Calu3 (cell line): Measurements from ENCODE around the gene AMMECR1. TPM values are rescaled to one million over a fixed set of nuclear protein-coding genes. Genes with fewer than 3 reads are reported as not detected.

ENCODE experiments used
- BruUV-seq: library from RNA; stranded (reverse); fragments of 400-500 nt; replicated peaks from 2 replicates; lab custom pipeline; 2021; lab: Mats Ljungman, UMichigan
- CTCF ChIA-PET: fragments of 300-600 bp; sonication (Branson Sonifier 250); formaldehyde crosslinking; loops from one replicate; lab custom pipeline; 2022; ENCODE audit warnings: antibody characterized with exemption; lab: Charles Lee
- DNase-seq: peaks from one replicate; pipeline ENCODE4 v3.0.0; 2022
- H3K27ac Mint-ChIP-seq: one replicate; pipeline ENCODE4 v1.8.0; 2022; ENCODE audit warnings: mixed read lengths; ENCODE audit not compliant: unreplicated experiment
- H3K27me3 Mint-ChIP-seq: one replicate; pipeline ENCODE4 v1.8.0; 2022; ENCODE audit warnings: mixed read lengths; ENCODE audit not compliant: unreplicated experiment
- H3K36me3 Mint-ChIP-seq: one replicate; pipeline ENCODE4 v1.8.0; 2022; ENCODE audit warnings: mild to moderate bottlenecking, moderate library complexity, mixed read lengths; ENCODE audit not compliant: insufficient read depth, unreplicated experiment
- H3K4me1 Mint-ChIP-seq: one replicate; pipeline ENCODE4 v1.8.0; 2022; ENCODE audit warnings: mild to moderate bottlenecking, low read depth, mixed read lengths; ENCODE audit not compliant: unreplicated experiment
- H3K4me3 Mint-ChIP-seq: one replicate; pipeline ENCODE4 v1.8.0; 2022; ENCODE audit warnings: mild to moderate bottlenecking, low read depth, moderate library complexity, mixed read lengths; ENCODE audit not compliant: unreplicated experiment
- H3K9me3 Mint-ChIP-seq: one replicate; pipeline ENCODE4 v1.8.0; 2022; ENCODE audit warnings: low read depth, mixed read lengths; ENCODE audit not compliant: unreplicated experiment
- CTCF ChIP-seq: fragments of 200-600 bp; IDR thresholded peaks from one replicate; pipeline ENCODE4 v1.8.0; 2022; ENCODE audit warnings: antibody characterized with exemption; ENCODE audit not compliant: unreplicated experiment
- intact Hi-C: fragments of 100-400 bp; cut with micrococcal nuclease; formaldehyde crosslinking; loops from one replicate; pipeline ENCODE4 v1.10.0; 2022; ENCODE audit not compliant: unreplicated experiment
- total RNA-seq: library from RNA; stranded (reverse); gene quantifications from 2 replicates; pipeline ENCODE4 v1.2.3, GENCODE V29; 2022

Gene AMMECR1
- total RNA-seq, 1 experiment from 2014 or later = 23.5 TPM

GRCh38 chrX:110219920-110220319 is 98.0 kb downstream of the AMMECR1 start:
- no peak for DNase-seq
- H3K27ac Mint-ChIP-seq = no peak overlapping the region
- intact Hi-C loops = loop anchor here (5.0 kb wide), 2 partner anchors 62 to 97 kb away; partner anchors contain the start of gene AMMECR1
- H3K4me3 Mint-ChIP-seq = no peak overlapping the region
- H3K4me1 Mint-ChIP-seq = peaks cover 22% of the 10 kb centered on the region
- no peaks in the 10 kb centered on the region for H3K27me3 Mint-ChIP-seq
- peaks cover 3% of the 10 kb centered on the region for H3K9me3 Mint-ChIP-seq
- CTCF ChIA-PET = interaction anchor here (1.0 kb wide), 1 partner anchor 121 kb away, joined by 3 read pairs; no protein-coding TSS in a partner anchor
- no peak for TF ChIP-seq CTCF
- BruUV-seq = no TSS peak
- H3K36me3 Mint-ChIP-seq = no peaks in the 10 kb centered on the region

- H3K27ac Mint-ChIP-seq = no peak overlapping the region
- H3K4me1 Mint-ChIP-seq = peaks cover 30% of the 10 kb centered on the region
- BruUV-seq = no TSS peak
- CTCF ChIA-PET = no interaction called here
- no peaks in the 10 kb centered on the region for H3K27me3 Mint-ChIP-seq
- peaks cover 3% of the 10 kb centered on the region for H3K9me3 Mint-ChIP-seq
- intact Hi-C loops = loop anchor here (5.0 kb wide), 2 partner anchors 64 to 99 kb away; partner anchors contain the start of gene AMMECR1
- no peaks in the 10 kb centered on the region for H3K36me3 Mint-ChIP-seq
- no peak overlapping the region for H3K4me3 Mint-ChIP-seq
- DNase-seq = no peak
- no peak for TF ChIP-seq CTCF
These were observed 99.3 kb downstream of the AMMECR1 start for GRCh38 chrX:110218591-110218990.

- DNase-seq = no peak
- no peaks in the 10 kb centered on the region for H3K36me3 Mint-ChIP-seq
- H3K9me3 Mint-ChIP-seq = no peaks in the 10 kb centered on the region
- BruUV-seq = no TSS peak
- no peaks in the 10 kb centered on the region for H3K27me3 Mint-ChIP-seq
- CTCF ChIA-PET = interaction anchor here (1.2 kb wide), 1 partner anchor 34 kb away, joined by 3 read pairs; no protein-coding TSS in a partner anchor
- intact Hi-C loops = loop anchor here (5.0 kb wide), 2 partner anchors 66 to 101 kb away; partner anchors contain the start of gene AMMECR1
- no peak for TF ChIP-seq CTCF
- H3K4me1 Mint-ChIP-seq = peaks cover 27% of the 10 kb centered on the region
- H3K27ac Mint-ChIP-seq = peak overlapping the region; percentile 72
- peak overlapping the region; percentile 43 for H3K4me3 Mint-ChIP-seq
These were observed 101.9 kb downstream of the AMMECR1 start for GRCh38 chrX:110216027-110216426.

GRCh38 chrX:110215411-110215810 is 102.5 kb downstream of the AMMECR1 start:
- H3K4me1 Mint-ChIP-seq = peaks cover 31% of the 10 kb centered on the region
- no peaks in the 10 kb centered on the region for H3K9me3 Mint-ChIP-seq
- intact Hi-C loops = loop anchor here (5.0 kb wide), 2 partner anchors 67 to 102 kb away; partner anchors contain the start of gene AMMECR1
- H3K4me3 Mint-ChIP-seq = peak overlapping the region; percentile 43
- no peaks in the 10 kb centered on the region for H3K27me3 Mint-ChIP-seq
- no peak for TF ChIP-seq CTCF
- no peak for DNase-seq
- H3K27ac Mint-ChIP-seq = peak overlapping the region; percentile 72
- H3K36me3 Mint-ChIP-seq = no peaks in the 10 kb centered on the region
- no TSS peak for BruUV-seq
- CTCF ChIA-PET = interaction anchor here (1.2 kb wide), 1 partner anchor 33 kb away, joined by 3 read pairs; no protein-coding TSS in a partner anchor
